Esophagus squamous epithelium (tissue), 4 donors: ENCODE data around the gene SLC12A6.

ENCODE experiments used
- CTCF ChIP-seq, 6 experiments: fragments of 450-650 bp in 4 of 6; fragments of 200-600 bp in 2 of 6; sonication (generic) in 2 of 6; IDR thresholded peaks; one replicate each; pipeline ENCODE4 v1.5.1; 2016 to 2019; ENCODE audit warnings: antibody characterized with exemption in 6 of 6, mild to moderate bottlenecking in 4 of 6, moderate library complexity in 4 of 6
- POLR2A ChIP-seq, 4 donors: fragments of 450-650 bp; IDR thresholded peaks; one replicate each; pipeline ENCODE4 v1.6.1; 2017; ENCODE audit warnings: antibody characterized with exemption in 4 of 4, mild to moderate bottlenecking in 4 of 4, moderate library complexity in 3 of 4

- TF ChIP-seq CTCF (IDR thresholded peaks at IDR 0.05) (no peak), POLR2A (IDR thresholded peaks at IDR 0.05) (no peak)
Measured at GRCh38 chr15:34330279-34330678, 7.3 kb downstream of the SLC12A6 start.
